Prostate gland (tissue), 2 donors: ENCODE data around the gene PLAA. TPM values are rescaled to one million over a fixed set of nuclear protein-coding genes. Genes with fewer than 3 reads are reported as not detected.
A peak's percentile ranks its signal among the peaks of the same experiment; 100 is the strongest.

ENCODE experiments used
- DNase-seq: peaks from one replicate; pipeline ENCODE4 v3.0.0-alpha.2; 2019; ENCODE audit warnings: low spot score
- H3K27ac ChIP-seq, 2 donors: fragments of 200-600 bp; sonication (generic); 2 replicates each; pipeline ENCODE4 v1.5.1; 2017 to 2019
- H3K27me3 ChIP-seq: fragments of 200-600 bp; sonication (generic); replicated peaks from 2 replicates; pipeline ENCODE4 v1.5.1; 2019; ENCODE audit not compliant: insufficient read depth
- H3K36me3 ChIP-seq, 2 donors: fragments of 200-600 bp; sonication (generic); 1 replicate in 1 of 2; 2 replicates in 1 of 2; pipeline versions ENCODE4 v1.5.1 to v1.8.1; 2017 to 2019
- H3K4me1 ChIP-seq: fragments of 200-600 bp; sonication (generic); replicated peaks from 2 replicates; pipeline ENCODE4 v1.5.1; 2019
- H3K4me3 ChIP-seq, 2 donors: fragments of 200-600 bp; sonication (generic); 2 replicates each; pipeline ENCODE4 v1.5.1; 2017 to 2019
- H3K9me3 ChIP-seq: fragments of 200-600 bp; sonication (generic); 2 replicates; pipeline ENCODE4 v1.5.1; 2017
- POLR2A ChIP-seq: fragments of 450-650 bp; IDR thresholded peaks from one replicate; pipeline ENCODE4 v1.6.1; 2016; ENCODE audit warnings: antibody characterized with exemption, mild to moderate bottlenecking
- POLR2AphosphoS5 ChIP-seq: sonication (generic); formaldehyde crosslinking; IDR thresholded peaks from one replicate; pipeline ENCODE4 v1.6.1; 2017; ENCODE audit warnings: antibody characterized with exemption
- WGBS: methylation state at CpG from one replicate; pipeline ENCODE4 v1.1.5; 2018; 5-methylcytosine and 5-hydroxymethylcytosine counted together
- intact Hi-C: fragments of 100-400 bp; cut with DNase I; formaldehyde crosslinking; loops from one replicate; pipeline ENCODE4 v1.14.2; 2022
- total RNA-seq, 2 donors: library from RNA; depleted of rRNA; stranded (reverse); fragments of >200 nt; gene quantifications; one replicate each; pipeline ENCODE4 v1.1.0, GENCODE V29; 2016
- TF ChIP-seq, protein P1 (sequence below), 4 experiments: fragments of 200-600 bp in 2 of 4; fragments of 450-650 bp in 2 of 4; sonication (generic) in 2 of 4; IDR thresholded peaks; 1 replicate in 3 of 4; 2 replicates in 1 of 4; pipeline ENCODE4 v1.5.1; 2016 to 2019; ENCODE audit warnings: antibody characterized with exemption in 4 of 4, mild to moderate bottlenecking in 2 of 4, moderate library complexity in 2 of 4

The PLAA gene
- total RNA-seq, 2 donors from 2014 or later, result 24.3 to 36.5 TPM

DNA sequence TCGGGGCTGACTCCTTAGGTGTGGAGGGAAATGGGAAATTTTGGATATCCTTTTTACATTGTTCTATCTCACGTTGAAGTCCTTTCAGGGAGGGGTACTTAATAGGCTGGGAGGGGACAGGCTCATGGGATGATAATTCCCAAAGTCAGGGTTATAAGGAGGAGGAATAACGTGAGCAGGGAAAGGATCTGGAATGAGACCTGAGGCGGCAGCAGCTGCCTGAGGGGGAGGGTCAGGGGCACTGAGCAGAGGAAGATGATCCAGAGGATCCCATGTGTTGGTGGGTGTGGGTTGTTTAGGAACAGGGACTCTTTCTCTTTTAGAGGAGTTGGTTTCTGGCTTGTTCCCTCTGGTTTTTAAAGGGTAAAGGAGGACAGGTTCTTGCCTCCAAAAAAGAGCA, 27.9 kb upstream of the PLAA start:
- no peaks in the 10 kb centered on the region for H3K36me3 ChIP-seq
- H3K4me1 ChIP-seq, result no peaks in the 10 kb centered on the region
- H3K27me3 ChIP-seq, result no peaks in the 10 kb centered on the region
- TF ChIP-seq, protein P1, sequence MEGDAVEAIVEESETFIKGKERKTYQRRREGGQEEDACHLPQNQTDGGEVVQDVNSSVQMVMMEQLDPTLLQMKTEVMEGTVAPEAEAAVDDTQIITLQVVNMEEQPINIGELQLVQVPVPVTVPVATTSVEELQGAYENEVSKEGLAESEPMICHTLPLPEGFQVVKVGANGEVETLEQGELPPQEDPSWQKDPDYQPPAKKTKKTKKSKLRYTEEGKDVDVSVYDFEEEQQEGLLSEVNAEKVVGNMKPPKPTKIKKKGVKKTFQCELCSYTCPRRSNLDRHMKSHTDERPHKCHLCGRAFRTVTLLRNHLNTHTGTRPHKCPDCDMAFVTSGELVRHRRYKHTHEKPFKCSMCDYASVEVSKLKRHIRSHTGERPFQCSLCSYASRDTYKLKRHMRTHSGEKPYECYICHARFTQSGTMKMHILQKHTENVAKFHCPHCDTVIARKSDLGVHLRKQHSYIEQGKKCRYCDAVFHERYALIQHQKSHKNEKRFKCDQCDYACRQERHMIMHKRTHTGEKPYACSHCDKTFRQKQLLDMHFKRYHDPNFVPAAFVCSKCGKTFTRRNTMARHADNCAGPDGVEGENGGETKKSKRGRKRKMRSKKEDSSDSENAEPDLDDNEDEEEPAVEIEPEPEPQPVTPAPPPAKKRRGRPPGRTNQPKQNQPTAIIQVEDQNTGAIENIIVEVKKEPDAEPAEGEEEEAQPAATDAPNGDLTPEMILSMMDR (IDR thresholded peaks at IDR 0.05), result no peak
- TF ChIP-seq POLR2AphosphoS5 (no peak), POLR2A (no peak)
- 82% methylated on average over 4 of the region's 4 CpGs for WGBS
- intact Hi-C loops, result loop anchor here (5.0 kb wide), 1 partner anchor 233 kb away; no protein-coding TSS in a partner anchor
- H3K27ac ChIP-seq, result no peak overlapping the region
- no peak overlapping the region for H3K4me3 ChIP-seq
- no peak for DNase-seq
- H3K9me3 ChIP-seq, result no peaks in the 10 kb centered on the region

DNA sequence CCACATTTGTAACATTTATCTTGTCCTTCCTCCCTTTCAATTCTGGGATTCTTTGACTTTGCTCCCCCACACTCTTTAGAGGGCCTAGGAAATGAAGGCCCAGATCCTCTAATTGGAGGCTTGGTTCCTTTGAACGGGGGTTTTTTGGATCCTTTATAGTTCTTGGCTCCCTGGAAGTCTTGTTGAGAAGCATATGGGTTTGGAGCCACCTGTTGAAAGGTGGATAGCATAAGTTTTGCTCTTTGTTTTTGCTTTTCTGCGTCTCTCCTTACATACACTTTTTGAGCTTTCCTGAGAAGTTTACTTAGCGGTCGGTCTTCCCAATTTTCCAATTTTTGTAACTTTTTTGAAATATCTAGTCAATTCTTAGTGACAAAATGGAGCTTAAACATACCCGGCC, 26.9 kb upstream of the PLAA start:
- Histone ChIP-seq H3K27ac (no peak overlapping the region), H3K4me1 (no peaks in the 10 kb centered on the region), H3K36me3 (no peaks in the 10 kb centered on the region), H3K9me3 (no peaks in the 10 kb centered on the region), H3K27me3 (no peaks in the 10 kb centered on the region), H3K4me3 (no peak overlapping the region)
- intact Hi-C loops, result no loop called here
- TF ChIP-seq POLR2AphosphoS5 (no peak), POLR2A (no peak)
- TF ChIP-seq, protein P1 (IDR thresholded peaks at IDR 0.05), result no peak
- no peak for DNase-seq
- 77% methylated on average over 5 of the region's 5 CpGs for WGBS

DNA sequence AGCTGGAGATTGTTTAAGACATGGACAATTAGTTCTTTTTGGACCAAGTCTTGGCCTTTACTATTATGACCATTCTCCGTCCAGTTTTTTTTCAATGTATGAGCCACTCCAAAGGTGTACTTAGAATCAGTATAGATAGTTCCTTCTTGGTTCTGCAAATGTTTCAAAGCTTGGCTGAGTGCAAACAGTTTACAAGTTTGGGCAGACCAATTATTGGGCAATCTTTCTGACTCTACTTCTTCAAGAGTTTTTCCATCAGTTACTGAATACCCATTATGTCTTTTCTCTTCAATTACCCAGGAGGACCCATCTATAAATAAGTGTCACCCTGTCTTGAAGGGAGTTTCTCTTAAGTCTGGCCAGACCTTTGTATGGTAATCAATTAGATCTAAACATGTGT, 24.7 kb upstream of the PLAA start:
- Histone ChIP-seq H3K36me3 (no peaks in the 10 kb centered on the region), H3K27me3 (no peaks in the 10 kb centered on the region), H3K4me1 (no peaks in the 10 kb centered on the region), H3K4me3 (no peak overlapping the region), H3K27ac (no peak overlapping the region), H3K9me3 (no peaks in the 10 kb centered on the region)
- intact Hi-C loops, result no loop called here
- 94% methylated on average over 1 of the region's 1 CpG for WGBS
- no peak for TF ChIP-seq POLR2A
- no peak for TF ChIP-seq POLR2AphosphoS5
- TF ChIP-seq, protein P1 (IDR thresholded peaks at IDR 0.05), result no peak
- DNase-seq, result no peak

DNA sequence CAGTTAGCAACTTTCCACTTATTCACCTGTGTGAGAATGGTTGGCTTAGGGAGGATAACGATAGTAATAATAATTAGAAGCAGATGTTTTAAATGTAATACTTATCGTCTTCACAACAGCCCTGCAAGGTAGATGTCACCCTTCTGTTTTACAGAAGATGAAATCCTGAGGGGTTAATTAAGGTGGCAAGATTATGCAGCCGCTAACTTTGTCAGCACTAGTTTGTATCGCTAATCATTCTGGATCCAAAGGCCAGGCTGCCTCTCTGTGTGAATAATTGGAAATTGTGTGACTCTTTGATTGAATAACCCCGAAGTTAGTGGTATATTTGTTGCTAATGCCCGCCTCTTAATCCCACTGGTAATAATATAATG, 9.8 kb upstream of the PLAA start:
- Histone ChIP-seq H3K4me1 (no peaks in the 10 kb centered on the region), H3K4me3 (peak overlapping the region; percentile 46 to 54), H3K9me3 (no peaks in the 10 kb centered on the region), H3K27me3 (no peaks in the 10 kb centered on the region), H3K36me3 (no peaks in the 10 kb centered on the region), H3K27ac (peak overlapping the region; percentile 81 to 87)
- TF ChIP-seq POLR2AphosphoS5 (no peak), POLR2A (no peak)
- TF ChIP-seq, protein P1 (IDR thresholded peaks at IDR 0.05), result no peak
- intact Hi-C loops, result loop anchor here (1.0 kb wide), 1 partner anchor 10 kb away; the partner anchor contains the start of gene PLAA
- no peak for DNase-seq
- WGBS, result 17% methylated on average over 6 of the region's 6 CpGs
